Right cardiac atrium (tissue), 5 donors: ENCODE measurements around the gene PSMC3IP. TPM values are rescaled to one million over a fixed set of nuclear protein-coding genes. Genes with fewer than 3 reads are reported as not detected.

Experiments used
- ATAC-seq, 2 donors: fragments of 200-7000 bp; cut with Tn5 transposase; one replicate each; pipeline versions ENCODE4 v1.8.0 to v1.9.1; 2020; ENCODE audit warnings: moderate library complexity in 2 of 2, mild to moderate bottlenecking in 1 of 2
- DNase-seq, 3 donors: peaks; one replicate each; pipeline ENCODE4 v3.0.0-alpha.2; 2020
- H3K27ac ChIP-seq: one replicate; pipeline ENCODE4 v1.5.1; 2013; ENCODE audit warnings: mild to moderate bottlenecking, low read length, control low read depth, moderate library complexity
- H3K27me3 ChIP-seq: one replicate; pipeline ENCODE4 v1.6.1; 2013; ENCODE audit not compliant: control insufficient read depth, insufficient read depth
- H3K4me1 ChIP-seq: one replicate; pipeline ENCODE4 v1.6.1; 2013; ENCODE audit warnings: low read length; ENCODE audit not compliant: control insufficient read depth, insufficient read depth
- H3K4me3 ChIP-seq: one replicate; pipeline ENCODE4 v1.5.1; 2013; ENCODE audit warnings: low read length, control low read depth
- H3K9me3 ChIP-seq: one replicate; pipeline ENCODE4 v1.6.1; 2013; ENCODE audit warnings: low read length; ENCODE audit not compliant: control insufficient read depth
- WGBS: extraction: QIAGEN DNeasy Blood & Tissue Kit; methylation state at CpG from one replicate; pipeline ENCODE4 v1.1.7; 2013; 5-methylcytosine and 5-hydroxymethylcytosine counted together
- intact Hi-C, 4 donors: fragments of 100-400 bp; cut with DNase I; formaldehyde crosslinking; loops; one replicate each; pipeline versions ENCODE4 v1.11.0 to v1.14.0; 2022 to 2023
- polyA plus RNA-seq: library from polyadenylated mRNA; stranded (reverse); fragments of 200-250 nt; gene quantifications from one replicate; pipeline ENCODE4 v1.2.3, GENCODE V29; 2013
- total RNA-seq, 4 donors: library from RNA; stranded (reverse); fragmentation: NEBNext Ultra II Directional; extraction: Animal tissue kit (Norgen Biotek cat#: 25700); gene quantifications; one replicate each; pipeline ENCODE4 v1.2.1, GENCODE V29; 2021
- donor health status: healthy with polysubstance abuse.
- donor health status: DM: no; HTN: yes; CAD: no.
- donor health status: DM: no; HTN: no; CAD: no.
- donor health status: DM: no; HTN: yes; CAD: no; lungs with severe emphysema.
- donor health status: DM: yes; HTN: yes; CAD: no.

Gene PSMC3IP
- total and polyA plus RNA-seq, 5 donors: 1.4 to 3.3 (median 2.3) TPM

- Histone ChIP-seq H3K4me3 (no peak overlapping the region), H3K27ac (no peak overlapping the region), H3K9me3 (no peaks in the 10 kb centered on the region), H3K4me1 (peaks cover 16% of the 10 kb centered on the region), H3K27me3 (no peaks in the 10 kb centered on the region)
- DNase-seq: no peak
- no peak for ATAC-seq
- intact Hi-C loops: loop anchor here in 2 of 4 donors (5.0 to 10.0 kb wide), 2 partner anchors 90 to 203 kb away; no protein-coding TSS in a partner anchor
- WGBS: 73% methylated on average over 2 of the region's 2 CpGs
Observed at GRCh38 chr17:42525221-42525620, 52.3 kb downstream of the PSMC3IP start.

GRCh38 chr17:42522798-42523278 is 54.7 kb downstream of the PSMC3IP start:
- intact Hi-C loops: loop anchor here in 1 of 4 donors (10.0 kb wide), 1 partner anchor 88 kb away; no protein-coding TSS in a partner anchor
- Histone ChIP-seq H3K4me1 (peaks cover 35% of the 10 kb centered on the region), H3K27me3 (no peaks in the 10 kb centered on the region), H3K9me3 (no peaks in the 10 kb centered on the region), H3K27ac (peak overlapping the region; percentile 99), H3K4me3 (no peak overlapping the region)
- DNase-seq: peak in 1 of 3 donors; percentile 56
- WGBS: 86% methylated on average over 8 of the region's 8 CpGs
- ATAC-seq: no peak

Other genes with a start within 250 kb of the PSMC3IP start
- 100 to 1,000 TPM; 100 to 192 (median 105) TPM for gene STAT3, start 189.3 kb downstream of the PSMC3IP start, total RNA-seq
- gene STAT3, start 189.3 kb downstream of the PSMC3IP start, polyA plus RNA-seq: 46.9 TPM
- 100 to 1,000 TPM; 173 to 256 (median 203) TPM for gene CAVIN1, start 154.5 kb downstream of the PSMC3IP start, total RNA-seq
- 153 TPM for gene CAVIN1, start 154.5 kb downstream of the PSMC3IP start, polyA plus RNA-seq
- gene ATP6V0A1, start 118.9 kb downstream of the PSMC3IP start, total RNA-seq: 10 to 100 TPM; 42.1 to 57.7 (median 48.8) TPM
- 33.4 TPM for gene ATP6V0A1, start 118.9 kb downstream of the PSMC3IP start, polyA plus RNA-seq
- gene NAGLU, start 41.5 kb downstream of the PSMC3IP start, total RNA-seq: 10 to 100 TPM; 11.3 to 18.8 (median 15.0) TPM
- gene NAGLU, start 41.5 kb downstream of the PSMC3IP start, polyA plus RNA-seq: 13.7 TPM
- gene HSD17B1, start 24.8 kb downstream of the PSMC3IP start, total RNA-seq: 1 to 10 TPM; 1.2 to 1.6 (median 1.4) TPM
- 2.5 TPM for gene HSD17B1, start 24.8 kb downstream of the PSMC3IP start, polyA plus RNA-seq
- gene COASY, start 15.6 kb downstream of the PSMC3IP start, total RNA-seq: 10 to 100 TPM; 32.4 to 45.5 (median 40.0) TPM
- gene COASY, start 15.6 kb downstream of the PSMC3IP start, polyA plus RNA-seq: 30.2 TPM
- gene MLX, start 10.6 kb downstream of the PSMC3IP start, total RNA-seq: 10 to 100 TPM; 46.9 to 63.8 (median 54.2) TPM
- 65.0 TPM for gene MLX, start 10.6 kb downstream of the PSMC3IP start, polyA plus RNA-seq
- gene RETREG3, start 31.6 kb upstream of the PSMC3IP start, total RNA-seq: 10 to 100 TPM; 23.9 to 27.0 (median 25.5) TPM
- 13.0 TPM for gene RETREG3, start 31.6 kb upstream of the PSMC3IP start, polyA plus RNA-seq
- 10 to 100 TPM; 34.3 to 60.7 (median 46.0) TPM for gene TUBG1, start 32.0 kb upstream of the PSMC3IP start, total RNA-seq
- gene TUBG1, start 32.0 kb upstream of the PSMC3IP start, polyA plus RNA-seq: 48.9 TPM
- 10 to 100 TPM; 11.6 to 21.3 (median 18.4) TPM for gene TUBG2, start 81.6 kb upstream of the PSMC3IP start, total RNA-seq
- 19.8 TPM for gene TUBG2, start 81.6 kb upstream of the PSMC3IP start, polyA plus RNA-seq
- gene PLEKHH3, start 99.3 kb upstream of the PSMC3IP start, total RNA-seq: 10 to 100 TPM; 14.4 to 30.8 (median 23.9) TPM
- gene PLEKHH3, start 99.3 kb upstream of the PSMC3IP start, polyA plus RNA-seq: 23.0 TPM
- 1 to 10 TPM; 1.8 to 2.9 (median 2.5) TPM for gene CCR10, start 104.1 kb upstream of the PSMC3IP start, total RNA-seq
- 2.6 TPM for gene CCR10, start 104.1 kb upstream of the PSMC3IP start, polyA plus RNA-seq
- 1 to 10 TPM; 4.6 to 9.9 (median 7.1) TPM for gene CNTNAP1, start 104.8 kb upstream of the PSMC3IP start, total RNA-seq
- 4.6 TPM for gene CNTNAP1, start 104.8 kb upstream of the PSMC3IP start, polyA plus RNA-seq
- 10 to 100 TPM; 32.4 to 53.2 (median 43.6) TPM for gene EZH1, start 167.3 kb upstream of the PSMC3IP start, total RNA-seq
- 22.5 TPM for gene EZH1, start 167.3 kb upstream of the PSMC3IP start, polyA plus RNA-seq
- gene RAMP2, start 183.5 kb upstream of the PSMC3IP start, total RNA-seq: 10 to 100 TPM; 29.2 to 45.9 (median 40.9) TPM
- 73.5 TPM for gene RAMP2, start 183.5 kb upstream of the PSMC3IP start, polyA plus RNA-seq
- 10 to 100 TPM; 32.0 to 37.7 (median 33.0) TPM for gene VPS25, start 195.7 kb upstream of the PSMC3IP start, total RNA-seq
- 42.7 TPM for gene VPS25, start 195.7 kb upstream of the PSMC3IP start, polyA plus RNA-seq
- gene WNK4, start 202.9 kb upstream of the PSMC3IP start, total RNA-seq: not detected
- gene WNK4, start 202.9 kb upstream of the PSMC3IP start, polyA plus RNA-seq: 0.05 TPM
- gene COA3, start 221.0 kb upstream of the PSMC3IP start, total RNA-seq: 10 to 100 TPM; 64.4 to 74.4 (median 70.7) TPM
- 142 TPM for gene COA3, start 221.0 kb upstream of the PSMC3IP start, polyA plus RNA-seq
- under 1 TPM in 2 of 4 donors, not detected in 2; 0.20 to 0.53 TPM for gene CNTD1, start 221.1 kb upstream of the PSMC3IP start, total RNA-seq
- 0.59 TPM for gene CNTD1, start 221.1 kb upstream of the PSMC3IP start, polyA plus RNA-seq
- gene BECN1, start 246.6 kb upstream of the PSMC3IP start, total RNA-seq: 10 to 100 TPM; 69.6 to 88.1 (median 71.8) TPM
- 54.3 TPM for gene BECN1, start 246.6 kb upstream of the PSMC3IP start, polyA plus RNA-seq